NCI-H2081 (cell line): ENCODE results near the gene FAM240A.

Experiments
- DNase-seq, 2 experiments: peaks; one replicate each; lab custom pipeline; 2025; lab: John Stamatoyannopoulos, UW

FAM240A gene

GRCh38 chr3:46662771-46663551 lies 50.6 kb downstream of the FAM240A start:
- peak; percentile 34 to 83 for DNase-seq

- peak; percentile 91 to 97 for DNase-seq
Observed at GRCh38 chr3:46663591-46664135, 51.3 kb downstream of the FAM240A start.

GRCh38 chr3:46664188-46664970 lies 52.1 kb downstream of the FAM240A start:
- DNase-seq = no peak

GRCh38 chr3:46664971-46665762 lies 52.8 kb downstream of the FAM240A start:
- DNase-seq = peak in 1 of 2 experiments; percentile 75

- peak; percentile 51 to 90 for DNase-seq
Observed at GRCh38 chr3:46665763-46666452, 53.6 kb downstream of the FAM240A start.

GRCh38 chr3:46666453-46666845 lies 54.1 kb downstream of the FAM240A start:
- peak in 1 of 2 experiments; percentile 57 for DNase-seq

GRCh38 chr3:46667061-46667621 lies 54.8 kb downstream of the FAM240A start:
- no peak for DNase-seq

- DNase-seq = no peak
Observed at GRCh38 chr3:46667657-46668056, 55.3 kb downstream of the FAM240A start.

- no peak for DNase-seq
Observed at GRCh38 chr3:46668116-46668515, 55.8 kb downstream of the FAM240A start.

- no peak for DNase-seq
Observed at GRCh38 chr3:46668591-46668990, 56.3 kb downstream of the FAM240A start.

GRCh38 chr3:46669191-46669999 lies 57.1 kb downstream of the FAM240A start:
- DNase-seq = no peak

GRCh38 chr3:46670000-46670890 lies 57.9 kb downstream of the FAM240A start:
- DNase-seq = no peak

- DNase-seq = no peak
Observed at GRCh38 chr3:46670891-46671427, 58.6 kb downstream of the FAM240A start.

GRCh38 chr3:46671541-46672348 lies 59.4 kb downstream of the FAM240A start:
- no peak for DNase-seq

- DNase-seq = no peak
Observed at GRCh38 chr3:46672349-46672695, 60.0 kb downstream of the FAM240A start.

- no peak for DNase-seq
Observed at GRCh38 chr3:46673151-46674030, 61.1 kb downstream of the FAM240A start.
